H1 (cell line): Measurements from ENCODE around the gene SNX17. TPM values are rescaled to one million over a fixed set of nuclear protein-coding genes. Genes with fewer than 3 reads are reported as not detected.
A peak's percentile ranks its signal among the peaks of the same experiment; 100 is the strongest.

Experiments
- ASH2L ChIP-seq: fragments of 200-600, 300-600 bp; sonication (generic); IDR thresholded peaks from one replicate; pipeline ENCODE4 v1.7.1; 2017; ENCODE audit warnings: low read length
- BCL11A ChIP-seq, 2 experiments: IDR thresholded peaks; one replicate each; pipeline ENCODE4 v1.6.1; 2011; ENCODE audit warnings: low read depth in 2 of 2, low read length in 2 of 2, mild to moderate bottlenecking in 2 of 2
- CEBPB ChIP-seq: IDR thresholded peaks from 2 replicates; pipeline ENCODE4 v1.6.1; 2012; ENCODE audit warnings: low read depth, low read length
- CHD2 ChIP-seq: IDR thresholded peaks from 2 replicates; pipeline ENCODE4 v1.6.1; 2012; ENCODE audit warnings: low read length, improper control_type of control experiment
- CREB1 ChIP-seq: IDR thresholded peaks from 2 replicates; pipeline ENCODE4 v1.6.1; 2012; ENCODE audit warnings: inconsistent platforms
- FOSL1 ChIP-seq: IDR thresholded peaks from 2 replicates; pipeline ENCODE4 v1.6.1; 2011; ENCODE audit warnings: mild to moderate bottlenecking, low read depth, low read length, moderate library complexity; ENCODE audit not compliant: insufficient read depth
- JUND ChIP-seq: IDR thresholded peaks from 2 replicates; pipeline ENCODE4 v1.6.1; 2011; ENCODE audit warnings: mild to moderate bottlenecking, improper control_type of control experiment, low read length
- KDM5A ChIP-seq: fragments of 200-600 bp; IDR thresholded peaks from 2 replicates; pipeline ENCODE4 v1.7.1; 2012; ENCODE audit warnings: mild to moderate bottlenecking, low read length, inconsistent platforms, mixed read lengths
- PHF8 ChIP-seq: fragments of 200-600 bp; sonication (generic); conservative IDR thresholded peaks from 2 replicates; pipeline ENCODE4 v1.7.1; 2012; ENCODE audit warnings: low read depth, mild to moderate bottlenecking, inconsistent platforms, low read length, moderate library complexity
- POLR2AphosphoS5 ChIP-seq: IDR thresholded peaks from 2 replicates; pipeline ENCODE4 v1.6.1; 2011; ENCODE audit warnings: low read depth, low read length
- RAD21 ChIP-seq, 2 experiments: IDR thresholded peaks in 1 of 2; conservative IDR thresholded peaks in 1 of 2; 2 replicates each; pipeline ENCODE4 v1.6.1; 2011; ENCODE audit warnings: low read depth in 2 of 2, low read length in 2 of 2, improper control_type of control experiment in 1 of 2, inconsistent platforms in 1 of 2, mild to moderate bottlenecking in 1 of 2, moderate library complexity in 1 of 2
- RXRA ChIP-seq: IDR thresholded peaks from 2 replicates; pipeline ENCODE4 v1.6.1; 2011; ENCODE audit warnings: low read depth, mild to moderate bottlenecking, low read length, moderate library complexity; ENCODE audit not compliant: insufficient read depth
- SAP30 ChIP-seq: fragments of 300-600 bp; sonication (generic); IDR thresholded peaks from 2 replicates; pipeline ENCODE4 v1.7.1; 2012; ENCODE audit warnings: low read length, moderate library complexity, mild to moderate bottlenecking, inconsistent platforms; ENCODE audit not compliant: insufficient read depth, insufficient replicate concordance
- SP4 ChIP-seq: IDR thresholded peaks from 2 replicates; pipeline ENCODE4 v1.6.1; 2012; ENCODE audit warnings: low read length, inconsistent platforms
- SRF ChIP-seq: IDR thresholded peaks from 2 replicates; pipeline ENCODE4 v1.6.1; 2011; ENCODE audit warnings: mild to moderate bottlenecking, low read depth, low read length, moderate library complexity
- TEAD4 ChIP-seq: IDR thresholded peaks from 2 replicates; pipeline ENCODE4 v1.6.1; 2012; ENCODE audit warnings: low read depth, low read length, inconsistent platforms, mixed read lengths
- YY1 ChIP-seq: IDR thresholded peaks from 2 replicates; pipeline ENCODE4 v1.6.1; 2011; ENCODE audit warnings: low read depth, mild to moderate bottlenecking, low read length
- polyA plus RNA-seq, 7 experiments: library from polyadenylated mRNA; depleted of rRNA in 3 of 7; stranded (reverse) in 5 of 7; unstranded in 2 of 7; fragments of >200 nt in 5 of 7; fragments of 200-250 nt in 2 of 7; gene quantifications; 1 replicate in 5 of 7; 2 replicates in 1 of 7; 4 replicates in 1 of 7; pipeline versions ENCODE4 v1.2.1 to v1.2.3, GENCODE V29; 2011 to 2013; ENCODE audit warnings: missing spikeins in 2 of 7, mixed read lengths in 2 of 7
- total RNA-seq: library from RNA; stranded (reverse); fragmentation: NEBNext Ultra II Directional; extraction: Animal tissue kit (Norgen Biotek cat#: 25700); gene quantifications from 2 replicates; pipeline ENCODE4 v1.2.1, GENCODE V29; 2021
- TF ChIP-seq, protein P1 (sequence below), 3 experiments: IDR thresholded peaks; 1 replicate in 2 of 3; 2 replicates in 1 of 3; pipeline versions ENCODE4 v1.5.1 to v1.6.1; 2011; ENCODE audit warnings: low read length in 3 of 3, mild to moderate bottlenecking in 3 of 3, inconsistent platforms in 2 of 3, low read depth in 1 of 3, moderate library complexity in 1 of 3; ENCODE audit not compliant: insufficient read depth in 1 of 3; ENCODE audit errors: control extremely low read depth in 1 of 3
- TF ChIP-seq, protein P2 (sequence below): IDR thresholded peaks from 2 replicates; pipeline ENCODE4 v1.6.1; 2012; ENCODE audit warnings: low read length, inconsistent platforms
- TF ChIP-seq, protein P3 (sequence below): IDR thresholded peaks from 2 replicates; pipeline ENCODE4 v1.6.1; 2012; ENCODE audit warnings: inconsistent platforms

Gene SNX17
- total and polyA plus RNA-seq, 2 of the 8 experiments (the other 6 are each of a cell fraction or from before 2014, with no cell fraction given): 54.9 to 66.2 TPM

DNA sequence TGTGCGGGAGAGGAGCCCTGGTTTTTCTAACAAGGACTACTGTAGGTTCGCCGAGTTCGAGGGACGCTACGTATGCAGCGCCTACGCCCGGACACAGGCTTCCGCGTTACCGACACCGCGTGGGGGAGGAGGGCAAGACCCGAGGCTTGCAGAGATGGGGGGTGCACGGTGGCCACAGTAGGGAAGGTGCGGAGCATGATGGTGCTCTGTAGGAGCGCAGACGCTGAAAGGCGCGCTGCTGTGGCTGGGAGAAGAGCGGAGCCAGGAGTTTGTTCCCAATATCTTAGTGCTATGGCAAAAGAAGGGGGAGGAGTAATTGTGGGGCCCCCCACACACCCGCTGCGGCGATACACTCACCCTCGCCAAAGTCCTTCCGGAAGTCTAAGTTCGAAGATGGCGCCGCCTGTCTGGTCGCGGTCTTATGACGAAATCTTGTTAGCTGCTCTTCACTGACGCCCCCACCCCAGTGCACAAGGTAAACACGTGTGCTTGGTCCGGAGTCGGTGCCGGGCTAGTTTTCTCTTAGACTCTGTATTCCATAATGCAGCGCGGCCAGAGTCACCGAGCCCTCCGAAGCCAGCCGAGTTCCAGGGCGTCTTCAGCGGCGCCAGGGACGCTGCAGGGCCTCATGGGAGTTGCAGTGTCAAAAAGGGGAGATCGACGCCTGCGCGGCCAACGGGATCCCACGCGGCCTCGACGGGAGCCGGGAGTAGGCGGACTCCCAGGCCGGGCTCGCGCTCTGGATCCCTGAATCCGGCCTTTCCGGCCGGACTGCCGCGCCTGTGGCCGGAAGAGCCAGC, 13.8 kb upstream of the SNX17 start, which contains the start of gene GTF3C2 (continued):
- TF ChIP-seq, protein P1, sequence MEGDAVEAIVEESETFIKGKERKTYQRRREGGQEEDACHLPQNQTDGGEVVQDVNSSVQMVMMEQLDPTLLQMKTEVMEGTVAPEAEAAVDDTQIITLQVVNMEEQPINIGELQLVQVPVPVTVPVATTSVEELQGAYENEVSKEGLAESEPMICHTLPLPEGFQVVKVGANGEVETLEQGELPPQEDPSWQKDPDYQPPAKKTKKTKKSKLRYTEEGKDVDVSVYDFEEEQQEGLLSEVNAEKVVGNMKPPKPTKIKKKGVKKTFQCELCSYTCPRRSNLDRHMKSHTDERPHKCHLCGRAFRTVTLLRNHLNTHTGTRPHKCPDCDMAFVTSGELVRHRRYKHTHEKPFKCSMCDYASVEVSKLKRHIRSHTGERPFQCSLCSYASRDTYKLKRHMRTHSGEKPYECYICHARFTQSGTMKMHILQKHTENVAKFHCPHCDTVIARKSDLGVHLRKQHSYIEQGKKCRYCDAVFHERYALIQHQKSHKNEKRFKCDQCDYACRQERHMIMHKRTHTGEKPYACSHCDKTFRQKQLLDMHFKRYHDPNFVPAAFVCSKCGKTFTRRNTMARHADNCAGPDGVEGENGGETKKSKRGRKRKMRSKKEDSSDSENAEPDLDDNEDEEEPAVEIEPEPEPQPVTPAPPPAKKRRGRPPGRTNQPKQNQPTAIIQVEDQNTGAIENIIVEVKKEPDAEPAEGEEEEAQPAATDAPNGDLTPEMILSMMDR (IDR thresholded peaks at IDR 0.05; ENCODE audit: control extremely low read depth in 1 of 3, insufficient read depth in 1 of 3, low read depth in 1 of 3, low read length in 3 of 3): no peak
- peak; percentile 77 for TF ChIP-seq KDM5A
- peak; percentile 76; the same call in 1 of the 2 replicates for TF ChIP-seq CHD2
- TF ChIP-seq PHF8: peak; percentile 82
- TF ChIP-seq POLR2AphosphoS5: peak; percentile 87
- TF ChIP-seq, protein P2, sequence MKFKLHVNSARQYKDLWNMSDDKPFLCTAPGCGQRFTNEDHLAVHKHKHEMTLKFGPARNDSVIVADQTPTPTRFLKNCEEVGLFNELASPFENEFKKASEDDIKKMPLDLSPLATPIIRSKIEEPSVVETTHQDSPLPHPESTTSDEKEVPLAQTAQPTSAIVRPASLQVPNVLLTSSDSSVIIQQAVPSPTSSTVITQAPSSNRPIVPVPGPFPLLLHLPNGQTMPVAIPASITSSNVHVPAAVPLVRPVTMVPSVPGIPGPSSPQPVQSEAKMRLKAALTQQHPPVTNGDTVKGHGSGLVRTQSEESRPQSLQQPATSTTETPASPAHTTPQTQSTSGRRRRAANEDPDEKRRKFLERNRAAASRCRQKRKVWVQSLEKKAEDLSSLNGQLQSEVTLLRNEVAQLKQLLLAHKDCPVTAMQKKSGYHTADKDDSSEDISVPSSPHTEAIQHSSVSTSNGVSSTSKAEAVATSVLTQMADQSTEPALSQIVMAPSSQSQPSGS: peak; percentile 78
- peak; percentile 55 for TF ChIP-seq SRF
- TF ChIP-seq ASH2L: peak; percentile 70
- TF ChIP-seq SAP30: peak; percentile 53
- TF ChIP-seq SP4: 0 out of 2 replicates have a peak, but pooled peaks have one; percentile 29
- TF ChIP-seq RXRA: no peak
- no peak for TF ChIP-seq RAD21 (IDR thresholded peaks at IDR 0.05 in 1 of 2, conservative IDR thresholded peaks at IDR 0.05 in 1 of 2; ENCODE audit: low read depth in 2 of 2, low read length in 2 of 2)
- peak; percentile 32; the same call in 1 of the 2 replicates for TF ChIP-seq CEBPB
- no peak for TF ChIP-seq BCL11A (IDR thresholded peaks at IDR 0.05; ENCODE audit: low read depth in 2 of 2, low read length in 2 of 2)
- peak; percentile 98 for TF ChIP-seq CREB1
- no peak for TF ChIP-seq JUND
- TF ChIP-seq, protein P3, sequence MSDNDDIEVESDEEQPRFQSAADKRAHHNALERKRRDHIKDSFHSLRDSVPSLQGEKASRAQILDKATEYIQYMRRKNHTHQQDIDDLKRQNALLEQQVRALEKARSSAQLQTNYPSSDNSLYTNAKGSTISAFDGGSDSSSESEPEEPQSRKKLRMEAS: peak; percentile 90
- peak; percentile 96 for TF ChIP-seq YY1
- TF ChIP-seq TEAD4: no peak
- no peak for TF ChIP-seq FOSL1
